H9 (cell line): Measurements from ENCODE around the gene TMEM123. TPM values are rescaled to one million over a fixed set of nuclear protein-coding genes. Genes with fewer than 3 reads are reported as not detected.

Source experiments
- DNase-seq: peaks from one replicate; pipeline ENCODE4 v3.0.0-alpha.2; 2017
- H2AFZ ChIP-seq: one replicate; pipeline ENCODE4 v1.6.1; 2013; ENCODE audit warnings: mild to moderate bottlenecking, low read length, control low read depth, moderate library complexity
- H2AK5ac ChIP-seq: 2 replicates; pipeline ENCODE4 v1.6.1; 2013; ENCODE audit warnings: low read length, control low read depth, mixed read lengths; ENCODE audit not compliant: insufficient read length
- H2BK120ac ChIP-seq: one replicate; pipeline ENCODE4 v1.6.1; 2013; ENCODE audit warnings: low read depth, mild to moderate bottlenecking, low read length, control low read depth, inconsistent platforms; ENCODE audit not compliant: poor library complexity, severe bottlenecking
- H2BK12ac ChIP-seq: 2 replicates; pipeline ENCODE4 v1.6.1; 2013; ENCODE audit warnings: low read length, control low read depth, mixed read lengths, low read depth; ENCODE audit not compliant: insufficient read length
- H2BK15ac ChIP-seq: 2 replicates; pipeline ENCODE4 v1.6.1; 2013; ENCODE audit warnings: low read depth, low read length, control low read depth
- H2BK20ac ChIP-seq: one replicate; pipeline ENCODE4 v1.6.1; 2013; ENCODE audit warnings: low read depth, mild to moderate bottlenecking, low read length, control low read depth, inconsistent platforms; ENCODE audit not compliant: poor library complexity, severe bottlenecking
- H2BK5ac ChIP-seq: 2 replicates; pipeline ENCODE4 v1.6.1; 2013; ENCODE audit warnings: low read length, control low read depth, mixed read lengths; ENCODE audit not compliant: insufficient read length
- H3K14ac ChIP-seq: 2 replicates; pipeline ENCODE4 v1.6.1; 2013; ENCODE audit warnings: low read length, control low read depth; ENCODE audit not compliant: insufficient read depth
- H3K18ac ChIP-seq: 2 replicates; pipeline ENCODE4 v1.6.1; 2013; ENCODE audit warnings: low read depth, mild to moderate bottlenecking, mixed read lengths, low read length, control low read depth; ENCODE audit not compliant: insufficient read length
- H3K23ac ChIP-seq: 2 replicates; pipeline ENCODE4 v1.6.1; 2013; ENCODE audit warnings: low read length, control low read depth, mixed read lengths, low read depth; ENCODE audit not compliant: insufficient read length
- H3K23me2 ChIP-seq: 2 replicates; pipeline ENCODE4 v1.6.1; 2013; ENCODE audit warnings: low read depth, mild to moderate bottlenecking, mixed read lengths, low read length, control low read depth; ENCODE audit not compliant: insufficient read length, poor library complexity, severe bottlenecking
- H3K27ac ChIP-seq: 2 replicates; pipeline ENCODE4 v1.5.1; 2013; ENCODE audit warnings: low read length, control low read depth, mixed read lengths, low read depth; ENCODE audit not compliant: insufficient read length
- H3K27me3 ChIP-seq: 2 replicates; pipeline ENCODE4 v1.6.1; 2013; ENCODE audit warnings: low read length, control low read depth, inconsistent platforms; ENCODE audit not compliant: insufficient read depth
- H3K4ac ChIP-seq: 2 replicates; pipeline ENCODE4 v1.6.1; 2013; ENCODE audit warnings: low read depth, mild to moderate bottlenecking, control low read depth, inconsistent platforms, low read length, moderate library complexity
- H3K4me1 ChIP-seq: 2 replicates; pipeline ENCODE4 v1.6.1; 2013; ENCODE audit warnings: low read length, control low read depth, inconsistent platforms; ENCODE audit not compliant: insufficient read depth
- H3K4me2 ChIP-seq: 2 replicates; pipeline ENCODE4 v1.6.1; 2013; ENCODE audit warnings: low read length, control low read depth, mixed read lengths; ENCODE audit not compliant: insufficient read length, insufficient read depth
- H3K56ac ChIP-seq: 2 replicates; pipeline ENCODE4 v1.6.1; 2013; ENCODE audit warnings: low read depth, mild to moderate bottlenecking, mixed read lengths, low read length, control low read depth; ENCODE audit not compliant: insufficient read length
- H3K79me1 ChIP-seq: 2 replicates; pipeline ENCODE4 v1.6.1; 2013; ENCODE audit warnings: low read depth, mild to moderate bottlenecking, moderate library complexity, low read length, control low read depth, inconsistent platforms; ENCODE audit not compliant: insufficient read depth, poor library complexity, severe bottlenecking
- H3K79me2 ChIP-seq: 2 replicates; pipeline ENCODE4 v1.6.1; 2013; ENCODE audit warnings: low read length, control low read depth, inconsistent platforms; ENCODE audit not compliant: insufficient read depth
- H3K9ac ChIP-seq: 2 replicates; pipeline ENCODE4 v1.6.1; 2013; ENCODE audit warnings: low read length, control low read depth, mixed read lengths; ENCODE audit not compliant: insufficient read length; ENCODE audit errors: extremely low read depth
- H3K9me3 ChIP-seq: one replicate; pipeline ENCODE4 v1.6.1; 2013; ENCODE audit warnings: low read depth, low read length, inconsistent platforms; ENCODE audit not compliant: control insufficient read depth
- H3T11ph ChIP-seq: one replicate; pipeline ENCODE4 v1.6.1; 2013; ENCODE audit warnings: mild to moderate bottlenecking, low read length, control low read depth, inconsistent platforms
- H4K20me1 ChIP-seq: one replicate; pipeline ENCODE4 v1.6.1; 2013; ENCODE audit not compliant: control insufficient read depth, insufficient read length, insufficient read depth
- H4K5ac ChIP-seq: 2 replicates; pipeline ENCODE4 v1.6.1; 2013; ENCODE audit warnings: low read depth, mild to moderate bottlenecking, mixed read lengths, low read length, control low read depth; ENCODE audit not compliant: insufficient read length
- H4K8ac ChIP-seq: replicated peaks from 2 replicates; pipeline ENCODE4 v1.6.1; 2013; ENCODE audit warnings: low read length, control low read depth, mixed read lengths, low read depth; ENCODE audit not compliant: insufficient read length
- H4K91ac ChIP-seq: 2 replicates; pipeline ENCODE4 v1.6.1; 2013; ENCODE audit warnings: low read depth, mild to moderate bottlenecking, moderate library complexity, mixed read lengths, low read length, control low read depth; ENCODE audit not compliant: insufficient read length
- H3K27ac Mint-ChIP-seq, 3 experiments: 2 replicates in 2 of 3; 3 replicates in 1 of 3; pipeline ENCODE4 v1.8.0; 2020 to 2021; ENCODE audit warnings: mixed read lengths in 3 of 3, mild to moderate bottlenecking in 1 of 3, moderate library complexity in 1 of 3
- H3K27me3 Mint-ChIP-seq: 2 replicates; pipeline ENCODE4 v1.8.0; 2021; ENCODE audit warnings: low read depth, mild to moderate bottlenecking, moderate library complexity, mixed read lengths
- H3K36me3 Mint-ChIP-seq, 3 experiments: 2 replicates in 2 of 3; 3 replicates in 1 of 3; pipeline ENCODE4 v1.8.0; 2020 to 2021; ENCODE audit warnings: low read depth in 3 of 3, mixed read lengths in 3 of 3; ENCODE audit not compliant: insufficient read depth in 1 of 3
- H3K4me1 Mint-ChIP-seq, 2 experiments: 2 replicates each; pipeline ENCODE4 v1.8.0; 2020; ENCODE audit warnings: mixed read lengths in 2 of 2
- H3K4me3 Mint-ChIP-seq, 2 experiments: 2 replicates in 1 of 2; 3 replicates in 1 of 2; pipeline ENCODE4 v1.8.0; 2020 to 2021; ENCODE audit warnings: mild to moderate bottlenecking in 2 of 2, mixed read lengths in 2 of 2, moderate library complexity in 1 of 2
- H3K9me3 Mint-ChIP-seq, 2 experiments: 2 replicates in 1 of 2; 3 replicates in 1 of 2; pipeline ENCODE4 v1.8.0; 2020; ENCODE audit warnings: mild to moderate bottlenecking in 2 of 2, mixed read lengths in 2 of 2, moderate library complexity in 1 of 2
- WGBS: extraction: QIAGEN DNeasy Blood & Tissue Kit; methylation state at CpG from one replicate; pipeline ENCODE4 v1.1.7; 2013; ENCODE audit warnings: missing lambda C conversion rate, low lambda C conversion rate, mixed read lengths; ENCODE audit not compliant: insufficient read length; ENCODE audit errors: extremely low coverage; 5-methylcytosine and 5-hydroxymethylcytosine counted together
- total RNA-seq: library from RNA; stranded (reverse); gene quantifications from 2 replicates; pipeline ENCODE4 v1.2.1, GENCODE V29; 2021
- TF ChIP-seq, protein P1 (sequence below): fragments of 200-600 bp; sonication (generic); conservative IDR thresholded peaks from 3 replicates; pipeline ENCODE4 v1.8.0; 2021; ENCODE audit warnings: antibody characterized with exemption, mild to moderate bottlenecking

Gene TMEM123
- total RNA-seq, 1 experiment from 2014 or later = 76.7 TPM

DNA sequence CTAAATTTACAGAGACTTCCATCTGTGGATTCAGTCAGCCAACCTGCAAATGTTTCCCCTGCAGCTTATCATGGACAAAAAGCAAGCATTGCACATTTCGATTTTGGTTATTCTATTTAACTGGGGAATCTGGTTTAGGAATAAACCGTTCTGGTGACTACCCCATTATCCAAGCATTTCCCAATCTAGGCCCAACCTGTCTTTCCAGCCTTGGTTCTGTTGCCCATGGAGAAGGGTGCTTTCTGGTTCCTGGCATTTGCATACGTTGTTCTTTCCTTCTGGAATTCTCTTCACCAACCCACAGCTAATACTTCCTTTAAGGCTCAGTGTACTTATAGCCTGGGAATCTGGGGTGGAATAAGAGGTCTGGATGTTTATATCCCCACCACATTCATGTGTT lies 1.4 kb upstream of the TMEM123 start:
- no peaks in the 10 kb centered on the region for H4K20me1 ChIP-seq
- WGBS = no CpG with 5 or more reads among the region's 3 CpGs
- H3K4me1 Mint-ChIP-seq = peaks cover 56 to 58% of the 10 kb centered on the region in 2 experiments

More for the DNA sequence above, 1.4 kb upstream of the TMEM123 start:
- H2BK120ac ChIP-seq = no peak overlapping the region
- H3K23ac ChIP-seq = no peak overlapping the region
- no peak overlapping the region for H3K18ac ChIP-seq
- no peak overlapping the region for H3K4ac ChIP-seq
- H2BK12ac ChIP-seq = no peak overlapping the region
- H3K27ac ChIP-seq = no peak overlapping the region
- H3T11ph ChIP-seq = no peak overlapping the region
- no peaks in the 10 kb centered on the region; a peak in 2 of 7 replicates for H3K36me3 Mint-ChIP-seq
- H4K8ac ChIP-seq = no peak overlapping the region
- no peak overlapping the region for H2BK5ac ChIP-seq
- H3K23me2 ChIP-seq = peaks cover 17% of the 10 kb centered on the region
- H3K27me3 ChIP-seq = peaks cover 7% of the 10 kb centered on the region; the same call in 1 of the 2 replicates
- no peak for DNase-seq
- no peaks in the 10 kb centered on the region; a peak in 1 of 5 replicates for H3K9me3 Mint-ChIP-seq
- no peak overlapping the region for H3K4me2 ChIP-seq
- H3K27ac Mint-ChIP-seq = no peak overlapping the region
- H3K4me3 Mint-ChIP-seq = peak overlapping the region; percentile 6 to 61; a peak in 3 of 5 replicates
- H2AFZ ChIP-seq = no peak overlapping the region
- no peak overlapping the region for H2BK15ac ChIP-seq
- H4K5ac ChIP-seq = no peak overlapping the region
- no peaks in the 10 kb centered on the region for H3K79me2 ChIP-seq
- H3K4me1 ChIP-seq = peaks cover 3% of the 10 kb centered on the region
- peaks cover 77% of the 10 kb centered on the region for H3K27me3 Mint-ChIP-seq
- H3K9me3 ChIP-seq = no peaks in the 10 kb centered on the region
- H3K9ac ChIP-seq = no peak overlapping the region
- TF ChIP-seq, protein P1, sequence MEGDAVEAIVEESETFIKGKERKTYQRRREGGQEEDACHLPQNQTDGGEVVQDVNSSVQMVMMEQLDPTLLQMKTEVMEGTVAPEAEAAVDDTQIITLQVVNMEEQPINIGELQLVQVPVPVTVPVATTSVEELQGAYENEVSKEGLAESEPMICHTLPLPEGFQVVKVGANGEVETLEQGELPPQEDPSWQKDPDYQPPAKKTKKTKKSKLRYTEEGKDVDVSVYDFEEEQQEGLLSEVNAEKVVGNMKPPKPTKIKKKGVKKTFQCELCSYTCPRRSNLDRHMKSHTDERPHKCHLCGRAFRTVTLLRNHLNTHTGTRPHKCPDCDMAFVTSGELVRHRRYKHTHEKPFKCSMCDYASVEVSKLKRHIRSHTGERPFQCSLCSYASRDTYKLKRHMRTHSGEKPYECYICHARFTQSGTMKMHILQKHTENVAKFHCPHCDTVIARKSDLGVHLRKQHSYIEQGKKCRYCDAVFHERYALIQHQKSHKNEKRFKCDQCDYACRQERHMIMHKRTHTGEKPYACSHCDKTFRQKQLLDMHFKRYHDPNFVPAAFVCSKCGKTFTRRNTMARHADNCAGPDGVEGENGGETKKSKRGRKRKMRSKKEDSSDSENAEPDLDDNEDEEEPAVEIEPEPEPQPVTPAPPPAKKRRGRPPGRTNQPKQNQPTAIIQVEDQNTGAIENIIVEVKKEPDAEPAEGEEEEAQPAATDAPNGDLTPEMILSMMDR = no peak
- no peak overlapping the region for H2BK20ac ChIP-seq
- H3K79me1 ChIP-seq = peaks cover 3% of the 10 kb centered on the region
- H3K56ac ChIP-seq = no peak overlapping the region
- no peak overlapping the region for H3K14ac ChIP-seq
- H4K91ac ChIP-seq = no peak overlapping the region
- no peak overlapping the region for H2AK5ac ChIP-seq
